ENCODE data around the gene RUNX2. TPM values are rescaled to one million over a fixed set of nuclear protein-coding genes. Genes with fewer than 3 reads are reported as not detected.

Gene RUNX2
- total and polyA plus RNA-seq, 4 donors: 0.09 to 1.5 (median 0.75) TPM

- no peaks in the 10 kb centered on the region for H3K4me1 ChIP-seq (ENCODE audit: control insufficient read depth in 4 of 4, insufficient read depth in 4 of 4, low read length in 3 of 4)
- no peak for DNase-seq (ENCODE audit: low spot score)
- TF ChIP-seq GABPA (IDR thresholded peaks at IDR 0.05 in 1 of 2, conservative IDR thresholded peaks at IDR 0.05 in 1 of 2) (no peak), RXRA (IDR thresholded peaks at IDR 0.05) (no peak), SP1 (IDR thresholded peaks at IDR 0.05) (no peak), FOXA1 (IDR thresholded peaks at IDR 0.05) (no peak), YY1 (IDR thresholded peaks at IDR 0.05) (no peak), JUND (IDR thresholded peaks at IDR 0.05) (no peak), HNF4G (IDR thresholded peaks at IDR 0.05) (no peak), TAF1 (conservative IDR thresholded peaks at IDR 0.05) (no peak), ATF3 (IDR thresholded peaks at IDR 0.05) (no peak), EGR1 (IDR thresholded peaks at IDR 0.05; ENCODE audit: low read depth in 2 of 2) (no peak), CTCF (IDR thresholded peaks at IDR 0.05; ENCODE audit: low read depth, low read length, missing input control) (no peak), MAX (IDR thresholded peaks at IDR 0.05) (no peak), HNF4A (conservative IDR thresholded peaks at IDR 0.05) (no peak), FOXA2 (IDR thresholded peaks at IDR 0.05) (no peak), RAD21 (IDR thresholded peaks at IDR 0.05) (no peak), NR2F2 (IDR thresholded peaks at IDR 0.05) (no peak)
- TF ChIP-seq, protein P1, sequence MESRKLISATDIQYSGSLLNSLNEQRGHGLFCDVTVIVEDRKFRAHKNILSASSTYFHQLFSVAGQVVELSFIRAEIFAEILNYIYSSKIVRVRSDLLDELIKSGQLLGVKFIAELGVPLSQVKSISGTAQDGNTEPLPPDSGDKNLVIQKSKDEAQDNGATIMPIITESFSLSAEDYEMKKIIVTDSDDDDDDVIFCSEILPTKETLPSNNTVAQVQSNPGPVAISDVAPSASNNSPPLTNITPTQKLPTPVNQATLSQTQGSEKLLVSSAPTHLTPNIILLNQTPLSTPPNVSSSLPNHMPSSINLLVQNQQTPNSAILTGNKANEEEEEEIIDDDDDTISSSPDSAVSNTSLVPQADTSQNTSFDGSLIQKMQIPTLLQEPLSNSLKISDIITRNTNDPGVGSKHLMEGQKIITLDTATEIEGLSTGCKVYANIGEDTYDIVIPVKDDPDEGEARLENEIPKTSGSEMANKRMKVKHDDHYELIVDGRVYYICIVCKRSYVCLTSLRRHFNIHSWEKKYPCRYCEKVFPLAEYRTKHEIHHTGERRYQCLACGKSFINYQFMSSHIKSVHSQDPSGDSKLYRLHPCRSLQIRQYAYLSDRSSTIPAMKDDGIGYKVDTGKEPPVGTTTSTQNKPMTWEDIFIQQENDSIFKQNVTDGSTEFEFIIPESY (IDR thresholded peaks at IDR 0.05): no peak
- TF ChIP-seq, protein P2, sequence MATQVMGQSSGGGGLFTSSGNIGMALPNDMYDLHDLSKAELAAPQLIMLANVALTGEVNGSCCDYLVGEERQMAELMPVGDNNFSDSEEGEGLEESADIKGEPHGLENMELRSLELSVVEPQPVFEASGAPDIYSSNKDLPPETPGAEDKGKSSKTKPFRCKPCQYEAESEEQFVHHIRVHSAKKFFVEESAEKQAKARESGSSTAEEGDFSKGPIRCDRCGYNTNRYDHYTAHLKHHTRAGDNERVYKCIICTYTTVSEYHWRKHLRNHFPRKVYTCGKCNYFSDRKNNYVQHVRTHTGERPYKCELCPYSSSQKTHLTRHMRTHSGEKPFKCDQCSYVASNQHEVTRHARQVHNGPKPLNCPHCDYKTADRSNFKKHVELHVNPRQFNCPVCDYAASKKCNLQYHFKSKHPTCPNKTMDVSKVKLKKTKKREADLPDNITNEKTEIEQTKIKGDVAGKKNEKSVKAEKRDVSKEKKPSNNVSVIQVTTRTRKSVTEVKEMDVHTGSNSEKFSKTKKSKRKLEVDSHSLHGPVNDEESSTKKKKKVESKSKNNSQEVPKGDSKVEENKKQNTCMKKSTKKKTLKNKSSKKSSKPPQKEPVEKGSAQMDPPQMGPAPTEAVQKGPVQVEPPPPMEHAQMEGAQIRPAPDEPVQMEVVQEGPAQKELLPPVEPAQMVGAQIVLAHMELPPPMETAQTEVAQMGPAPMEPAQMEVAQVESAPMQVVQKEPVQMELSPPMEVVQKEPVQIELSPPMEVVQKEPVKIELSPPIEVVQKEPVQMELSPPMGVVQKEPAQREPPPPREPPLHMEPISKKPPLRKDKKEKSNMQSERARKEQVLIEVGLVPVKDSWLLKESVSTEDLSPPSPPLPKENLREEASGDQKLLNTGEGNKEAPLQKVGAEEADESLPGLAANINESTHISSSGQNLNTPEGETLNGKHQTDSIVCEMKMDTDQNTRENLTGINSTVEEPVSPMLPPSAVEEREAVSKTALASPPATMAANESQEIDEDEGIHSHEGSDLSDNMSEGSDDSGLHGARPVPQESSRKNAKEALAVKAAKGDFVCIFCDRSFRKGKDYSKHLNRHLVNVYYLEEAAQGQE (IDR thresholded peaks at IDR 0.05): no peak
- no peaks in the 10 kb centered on the region for H3K36me3 ChIP-seq (ENCODE audit: control insufficient read depth in 4 of 4, insufficient read depth in 3 of 4, low read depth in 1 of 4, low read length in 3 of 4)
- no peaks in the 10 kb centered on the region for H3K27me3 ChIP-seq (ENCODE audit: control insufficient read depth in 4 of 4, insufficient read depth in 4 of 4, low read length in 3 of 4)
- no peak overlapping the region for H3K27ac ChIP-seq (ENCODE audit: low read depth in 1 of 2, low read length in 2 of 2)
- H3K9ac ChIP-seq (ENCODE audit: low read depth in 1 of 2, low read length in 2 of 2): no peak overlapping the region
- H3K4me3 ChIP-seq (ENCODE audit: low read depth in 1 of 3, low read length in 3 of 3): no peak overlapping the region
- H3K9me3 ChIP-seq (ENCODE audit: control insufficient read depth in 4 of 4, low read length in 3 of 4): peaks cover 0 to 3% (median under 1%) of the 10 kb centered on the region in 4 donors
Measured at GRCh38 chr6:45599053-45599452, 270.9 kb downstream of the RUNX2 start.

Measured in liver (tissue), 9 donors.